Effector CD4-positive, alpha-beta T cell (primary cell): ENCODE results near the gene STPG2.
"Not testable (repeated sequence)": the region's sequence is repeated elsewhere in the genome, so short reads cannot be mapped to it uniquely, and the experiment has no call there.

ENCODE experiments used
- DNase-seq: peaks from one replicate; pipeline ENCODE4 v3.0.0-alpha.2; 2020

Gene STPG2

GRCh38 chr4:97778174-97778573, 365.1 kb downstream of the STPG2 start:
- no peak for DNase-seq

GRCh38 chr4:97774347-97774989, 368.8 kb downstream of the STPG2 start:
- no peak for DNase-seq

GRCh38 chr4:97770222-97770621, 373.1 kb downstream of the STPG2 start:
- no peak for DNase-seq

GRCh38 chr4:97762115-97762512, 381.2 kb downstream of the STPG2 start:
- no peak for DNase-seq

GRCh38 chr4:97761445-97762114, 381.7 kb downstream of the STPG2 start:
- no peak for DNase-seq

- DNase-seq: no peak
Measured at GRCh38 chr4:97759785-97760184, 383.5 kb downstream of the STPG2 start.

GRCh38 chr4:97752599-97752998, 390.7 kb downstream of the STPG2 start:
- DNase-seq: no peak

- DNase-seq: no peak
Measured at GRCh38 chr4:97747945-97748344, 395.3 kb downstream of the STPG2 start.

GRCh38 chr4:97720869-97721432, 422.3 kb downstream of the STPG2 start:
- no peak for DNase-seq

GRCh38 chr4:97691111-97691605, 452.1 kb downstream of the STPG2 start:
- DNase-seq: no peak

- no peak for DNase-seq
Measured at GRCh38 chr4:97670703-97671269, 472.5 kb downstream of the STPG2 start.

- no peak for DNase-seq
Measured at GRCh38 chr4:97665553-97665952, 477.7 kb downstream of the STPG2 start.

GRCh38 chr4:97664741-97665140, 478.5 kb downstream of the STPG2 start:
- no peak for DNase-seq

- no peak for DNase-seq
Measured at GRCh38 chr4:97662133-97662532, 481.1 kb downstream of the STPG2 start.

GRCh38 chr4:97656044-97656720, 487.1 kb downstream of the STPG2 start:
- no peak for DNase-seq

- no peak for DNase-seq
Measured at GRCh38 chr4:97653701-97654100, 489.6 kb downstream of the STPG2 start.

- DNase-seq: no peak
Measured at GRCh38 chr4:97646997-97647396, 496.3 kb downstream of the STPG2 start.

GRCh38 chr4:97645071-97645821, 498.0 kb downstream of the STPG2 start:
- DNase-seq: no peak

GRCh38 chr4:97643179-97643578, 500.1 kb downstream of the STPG2 start:
- DNase-seq: no peak

GRCh38 chr4:97639961-97640360, 503.3 kb downstream of the STPG2 start:
- no peak for DNase-seq

- not testable (repeated sequence) for DNase-seq
Measured at GRCh38 chr4:97633831-97634230, 509.4 kb downstream of the STPG2 start.

GRCh38 chr4:97627750-97628149, 515.5 kb downstream of the STPG2 start:
- no peak for DNase-seq
